Measurements from ENCODE around the gene ZC3H12A.

Gene ZC3H12A

GRCh38 chr1:37478890-37479254 is 4.5 kb downstream of the ZC3H12A start:
- no peak for DNase-seq (ENCODE audit: low read depth in 2 of 2)

- DNase-seq (ENCODE audit: low read depth in 2 of 2): peak; percentile 85 to 86
These were observed 5.1 kb downstream of the ZC3H12A start for GRCh38 chr1:37479255-37480124.

GRCh38 chr1:37480125-37480466 is 5.7 kb downstream of the ZC3H12A start:
- DNase-seq (ENCODE audit: low read depth in 2 of 2): no peak

GRCh38 chr1:37480581-37481288 is 6.4 kb downstream of the ZC3H12A start:
- no peak for DNase-seq (ENCODE audit: low read depth in 2 of 2)

GRCh38 chr1:37481289-37482003 is 7.1 kb downstream of the ZC3H12A start:
- no peak for DNase-seq (ENCODE audit: low read depth in 2 of 2)

GRCh38 chr1:37482004-37482785 is 7.8 kb downstream of the ZC3H12A start:
- no peak for DNase-seq (ENCODE audit: low read depth in 2 of 2)

- no peak for DNase-seq (ENCODE audit: low read depth in 2 of 2)
These were observed 8.7 kb downstream of the ZC3H12A start for GRCh38 chr1:37482796-37483744.

GRCh38 chr1:37483785-37484184 is 9.4 kb downstream of the ZC3H12A start:
- DNase-seq (ENCODE audit: low read depth in 2 of 2): no peak

- DNase-seq (ENCODE audit: low read depth in 2 of 2): no peak
These were observed 10.1 kb downstream of the ZC3H12A start for GRCh38 chr1:37484325-37485051.

GRCh38 chr1:37485902-37486679 is 11.7 kb downstream of the ZC3H12A start:
- no peak for DNase-seq (ENCODE audit: low read depth in 2 of 2)

GRCh38 chr1:37486680-37487618 is 12.6 kb downstream of the ZC3H12A start:
- DNase-seq (ENCODE audit: low read depth in 2 of 2): peak; percentile 71 to 75

- no peak for DNase-seq (ENCODE audit: low read depth in 2 of 2)
These were observed 13.2 kb downstream of the ZC3H12A start for GRCh38 chr1:37487619-37487984.

GRCh38 chr1:37493336-37494098 is 19.1 kb downstream of the ZC3H12A start:
- DNase-seq (ENCODE audit: low read depth in 2 of 2): no peak

- no peak for DNase-seq (ENCODE audit: low read depth in 2 of 2)
These were observed 21.5 kb downstream of the ZC3H12A start for GRCh38 chr1:37495875-37496274.

GRCh38 chr1:37497832-37498231 is 23.5 kb downstream of the ZC3H12A start:
- no peak for DNase-seq (ENCODE audit: low read depth in 2 of 2)

GRCh38 chr1:37498872-37499617 is 24.7 kb downstream of the ZC3H12A start:
- DNase-seq (ENCODE audit: low read depth in 2 of 2): no peak

GRCh38 chr1:37501661-37502060 is 27.3 kb downstream of the ZC3H12A start:
- no peak for DNase-seq (ENCODE audit: low read depth in 2 of 2)

Measured in activated CD4-positive, alpha-beta T cell treated with anti-CD3 and anti-CD28 coated beads for 24 hours (primary cell).